Measurements from ENCODE around the gene PTDSS2.
"Not testable (repeated sequence)": the region's sequence is repeated elsewhere in the genome, so short reads cannot be mapped to it uniquely, and the experiment has no call there.

PTDSS2 gene

DNA sequence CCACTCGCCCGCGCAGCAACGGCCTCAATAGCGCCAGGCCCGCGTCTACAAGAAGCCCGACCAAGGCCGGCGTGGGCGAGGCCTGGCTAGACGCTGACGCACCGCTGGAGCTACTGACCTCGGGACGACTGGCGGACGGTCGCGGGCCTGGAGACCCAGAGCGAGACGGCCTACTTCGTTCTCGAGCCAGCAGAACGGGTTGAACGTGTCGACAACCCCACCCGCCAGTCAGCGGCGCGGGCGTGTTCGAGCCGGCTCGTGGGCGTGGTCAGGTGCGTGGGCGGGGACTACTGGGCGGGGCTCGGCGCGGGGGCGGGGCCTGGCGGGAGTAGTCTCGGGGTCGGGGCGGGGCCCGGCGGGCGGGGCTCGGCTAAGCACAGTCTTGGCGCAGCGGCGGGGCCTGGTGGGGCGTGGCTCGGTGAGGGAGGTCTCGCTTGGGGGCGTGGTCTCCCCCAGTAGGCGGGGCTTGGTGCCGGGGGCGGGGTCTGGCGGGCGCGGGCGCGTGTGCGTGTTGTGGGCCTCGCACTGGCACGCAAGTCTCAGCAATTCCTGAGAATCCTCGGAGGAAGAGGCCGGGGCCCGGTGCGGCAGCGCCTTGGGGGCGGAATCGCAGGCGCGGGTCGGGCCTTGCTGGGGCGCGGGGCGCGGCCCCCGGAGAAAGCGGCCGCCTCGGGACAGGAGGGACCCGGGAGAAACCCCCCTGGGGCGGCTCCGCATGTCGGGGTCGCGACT lies 57.1 kb downstream of the PTDSS2 start, which contains the start of gene RNH1:
TSS of gene RNH1 (minus strand) at position 248 of the 732 bp plus-strand sequence. CDS start 5,080 bp downstream, outside the sequence.
- DNase-seq (ENCODE audit: low read depth), result peak; percentile 93

DNA sequence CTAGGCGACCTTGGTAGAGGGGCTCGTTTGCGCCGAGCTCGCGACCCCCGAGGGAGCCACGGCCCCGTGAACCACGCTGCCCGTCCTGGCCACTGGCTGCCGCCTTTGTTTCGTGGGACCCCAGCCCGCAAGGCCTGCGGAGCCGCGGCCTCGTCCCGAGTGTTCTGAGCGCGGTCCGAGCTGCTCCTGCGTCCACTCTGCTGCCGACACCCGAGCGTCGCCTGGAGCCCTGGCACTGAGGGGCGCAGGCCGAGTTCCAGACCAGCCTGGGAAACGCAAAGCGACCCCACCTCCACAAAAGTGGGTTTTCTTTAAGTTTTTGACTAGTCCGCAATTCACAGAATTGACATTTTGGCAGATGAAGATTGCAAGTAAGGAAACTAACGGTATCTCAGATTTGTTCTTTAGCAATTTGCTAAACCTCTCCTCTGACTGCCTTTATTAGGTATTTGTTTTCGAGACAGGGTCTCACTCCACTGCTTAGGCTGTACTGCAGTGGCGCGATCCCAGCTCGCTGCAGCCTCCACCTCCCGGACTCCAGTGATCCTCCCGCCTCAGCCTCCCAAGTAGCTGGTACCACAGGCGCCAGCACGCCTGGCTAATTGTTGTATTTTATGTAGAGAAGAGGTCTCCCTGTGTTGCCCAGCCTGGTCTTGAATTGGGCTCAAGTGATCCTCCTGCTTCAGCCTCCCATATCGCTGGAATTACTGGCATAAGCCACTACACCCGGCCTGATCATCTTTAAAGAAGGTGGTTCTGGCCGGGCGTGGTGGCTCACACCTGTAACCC lies 57.8 kb downstream of the PTDSS2 start:
- DNase-seq (ENCODE audit: low read depth), result no peak

GRCh38 chr11:508956-509355 lies 58.9 kb downstream of the PTDSS2 start:
- no peak for DNase-seq (ENCODE audit: low read depth)

- no peak for DNase-seq (ENCODE audit: low read depth)
Observed at GRCh38 chr11:512761-513595, 62.9 kb downstream of the PTDSS2 start.

GRCh38 chr11:514606-515005 lies 64.5 kb downstream of the PTDSS2 start:
- no peak for DNase-seq (ENCODE audit: low read depth)

- no peak for DNase-seq (ENCODE audit: low read depth)
Observed at GRCh38 chr11:515131-515530, 65.1 kb downstream of the PTDSS2 start.

- no peak for DNase-seq (ENCODE audit: low read depth)
Observed at GRCh38 chr11:516400-516799, 66.3 kb downstream of the PTDSS2 start.

DNA sequence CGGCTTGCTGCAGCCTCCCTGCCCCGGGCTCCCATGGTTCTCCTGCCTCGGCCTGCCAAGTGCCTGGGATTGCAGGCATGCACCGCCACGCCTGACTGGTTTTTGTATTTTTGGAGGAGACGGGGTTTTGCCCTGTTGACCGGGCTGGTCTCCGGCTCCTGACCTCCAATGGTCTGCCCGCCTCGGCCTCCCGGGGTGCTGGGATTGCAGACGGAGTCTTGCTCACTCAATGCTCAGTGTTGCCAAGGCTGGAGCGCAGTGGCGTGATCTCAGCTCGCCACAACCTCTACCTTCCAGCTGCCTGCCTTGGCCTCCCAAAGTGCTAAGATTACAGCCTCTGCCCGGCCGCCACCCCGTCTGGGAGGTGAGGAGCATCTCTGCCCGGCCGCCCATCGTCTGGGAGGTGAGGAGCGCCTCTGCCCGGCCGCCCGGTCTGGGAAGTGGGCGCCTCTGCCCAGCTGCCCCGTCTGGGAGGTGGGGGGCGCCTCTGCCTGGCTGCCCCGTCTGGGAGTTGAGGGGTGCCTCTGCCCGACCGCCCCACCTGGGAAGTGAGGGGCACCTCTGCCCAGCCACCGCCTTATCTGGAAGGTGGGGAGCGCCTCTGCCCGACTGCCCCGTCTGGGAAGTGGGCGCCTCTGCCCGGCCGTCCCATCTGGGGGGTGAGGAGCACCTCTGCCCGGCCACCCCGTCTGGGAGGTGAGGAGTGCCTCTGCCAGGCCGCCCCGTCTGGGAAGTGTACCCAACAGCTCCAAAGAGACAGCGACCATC lies 67.0 kb downstream of the PTDSS2 start:
- not testable (repeated sequence) for DNase-seq (ENCODE audit: low read depth)

GRCh38 chr11:518463-519202 lies 68.6 kb downstream of the PTDSS2 start:
- peak; percentile 85 for DNase-seq (ENCODE audit: low read depth)

- DNase-seq (ENCODE audit: low read depth), result no peak
Observed at GRCh38 chr11:520428-521176, 70.5 kb downstream of the PTDSS2 start.

DNA sequence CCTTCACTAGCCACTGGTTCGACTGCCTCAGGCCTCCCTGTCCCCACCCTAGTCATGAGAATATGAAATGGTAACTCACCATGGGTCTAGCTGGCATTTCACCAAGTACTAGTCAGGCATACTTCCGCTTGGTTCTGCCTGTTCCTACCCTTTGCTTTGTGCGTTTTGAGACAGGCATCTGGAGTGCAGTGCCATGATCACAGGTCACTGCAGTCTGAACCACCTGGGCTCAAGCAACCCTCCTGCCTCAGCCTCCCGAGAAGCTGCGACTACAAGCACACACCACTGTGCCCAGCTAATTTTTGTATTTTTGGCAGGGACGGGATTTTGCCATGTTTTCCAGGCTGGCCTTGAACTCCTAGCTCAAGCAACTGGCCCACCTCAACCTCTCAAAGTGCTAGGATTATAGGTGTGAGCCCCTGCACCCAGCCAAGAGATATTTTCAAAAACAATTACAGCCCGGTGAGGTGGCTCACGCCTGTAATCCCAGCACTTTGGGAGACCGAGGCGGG lies 71.2 kb downstream of the PTDSS2 start:
- no peak for DNase-seq (ENCODE audit: low read depth)

GRCh38 chr11:526192-526591 lies 76.1 kb downstream of the PTDSS2 start:
- no peak for DNase-seq (ENCODE audit: low read depth)

- DNase-seq (ENCODE audit: low read depth), result no peak
Observed at GRCh38 chr11:528166-528814, 78.2 kb downstream of the PTDSS2 start.

DNA sequence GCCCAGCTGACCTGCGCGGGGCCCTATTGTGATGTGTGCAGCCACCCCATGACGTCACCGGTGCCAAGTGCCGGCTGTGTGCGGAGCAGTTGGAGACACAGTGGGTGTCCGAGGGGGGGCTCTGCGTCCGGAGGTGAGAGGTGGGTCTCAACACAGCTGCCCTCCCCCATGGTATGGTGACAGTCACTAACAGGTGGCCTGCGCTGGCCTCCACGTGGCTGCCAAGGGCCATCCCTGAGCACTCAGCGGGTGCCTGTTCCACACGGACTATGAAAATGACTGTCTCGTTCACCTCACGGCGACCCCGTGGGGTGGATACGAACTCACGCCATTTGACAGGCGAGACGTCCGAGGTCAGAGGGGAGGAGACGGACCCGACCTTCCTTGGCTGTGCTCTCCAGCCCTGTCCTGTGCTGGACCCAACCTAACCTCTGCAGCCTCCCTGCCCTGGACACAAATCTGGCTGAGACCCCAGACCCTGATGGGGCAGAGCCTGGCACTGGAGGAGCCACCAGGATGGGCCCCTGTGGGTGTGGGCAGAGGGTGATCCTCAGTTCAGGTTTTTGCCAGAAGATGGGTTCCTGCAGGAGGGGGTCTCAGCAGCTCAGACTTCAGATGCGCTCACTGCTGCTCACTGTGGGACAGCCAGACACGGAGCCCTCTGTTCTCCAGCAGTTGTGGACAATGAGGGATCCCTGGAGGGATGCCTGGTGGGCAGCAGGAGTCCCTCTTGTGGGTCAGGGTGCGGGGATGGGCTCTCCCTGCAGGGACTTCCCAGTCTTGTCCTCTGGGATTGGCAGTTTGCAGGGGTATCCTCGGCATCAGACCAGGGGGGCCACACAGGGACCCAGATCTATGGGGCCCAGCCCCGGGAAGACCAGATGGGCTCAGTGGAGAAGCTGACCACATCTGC lies 79.0 kb downstream of the PTDSS2 start:
- no peak for DNase-seq (ENCODE audit: low read depth)

- no peak for DNase-seq (ENCODE audit: low read depth)
Observed at GRCh38 chr11:529728-530411, 79.8 kb downstream of the PTDSS2 start.

GRCh38 chr11:530960-531831 lies 81.1 kb downstream of the PTDSS2 start:
- no peak for DNase-seq (ENCODE audit: low read depth)
